HepG2 (cell line): ENCODE results near the gene TNS4. TPM values are rescaled to one million over a fixed set of nuclear protein-coding genes. Genes with fewer than 3 reads are reported as not detected.

ENCODE experiments used
- ATF6 ChIP-seq: sonication (generic); formaldehyde crosslinking; conservative IDR thresholded peaks from 2 replicates; pipeline ENCODE4 v1.4.0; 2020; ENCODE audit warnings: missing genetic modification reagents
- CBFB ChIP-seq: sonication (generic); formaldehyde crosslinking; IDR thresholded peaks from 2 replicates; pipeline ENCODE4 v1.4.0; 2020; ENCODE audit warnings: missing genetic modification reagents
- DMAP1 ChIP-seq: IDR thresholded peaks from 2 replicates; pipeline ENCODE4 v1.6.1; 2016
- FOXJ3 ChIP-seq: sonication (generic); formaldehyde crosslinking; IDR thresholded peaks from 2 replicates; pipeline ENCODE4 v1.4.0; 2020; ENCODE audit warnings: missing genetic modification reagents, mild to moderate bottlenecking, borderline replicate concordance
- GRHL1 ChIP-seq: sonication (generic); formaldehyde crosslinking; conservative IDR thresholded peaks from 2 replicates; pipeline ENCODE4 v1.8.0; 2022; ENCODE audit warnings: missing genetic modification reagents
- HOXA3 ChIP-seq: sonication (generic); formaldehyde crosslinking; IDR thresholded peaks from 2 replicates; pipeline ENCODE4 v1.5.0; 2020; ENCODE audit warnings: missing genetic modification reagents
- KAT8 ChIP-seq: IDR thresholded peaks from 2 replicates; pipeline ENCODE4 v1.6.1; 2016; ENCODE audit warnings: missing genetic modification reagents, missing compliant biosample characterization
- MATR3 ChIP-seq: sonication (generic); formaldehyde crosslinking; IDR thresholded peaks from 2 replicates; pipeline ENCODE4 v1.4.0; 2020; ENCODE audit warnings: missing genetic modification reagents
- MTF1 ChIP-seq: sonication (generic); formaldehyde crosslinking; IDR thresholded peaks from 2 replicates; pipeline ENCODE4 v1.5.0; 2020; ENCODE audit warnings: missing genetic modification reagents
- PAXIP1 ChIP-seq: sonication (generic); formaldehyde crosslinking; conservative IDR thresholded peaks from 2 replicates; pipeline ENCODE4 v1.4.0; 2020; ENCODE audit warnings: mild to moderate bottlenecking, missing genetic modification reagents, moderate library complexity
- PCBP2 ChIP-seq: fragments of 200-400 bp; formaldehyde crosslinking; optimal IDR thresholded peaks from 2 replicates; pipeline ENCODE3; 2018; ENCODE audit warnings: low read length, low read depth; ENCODE audit not compliant: poor library complexity, severe bottlenecking
- PHF20 ChIP-seq: sonication (generic); formaldehyde crosslinking; IDR thresholded peaks from 2 replicates; pipeline ENCODE4 v1.5.0; 2020; ENCODE audit warnings: mild to moderate bottlenecking, missing genetic modification reagents
- PREB ChIP-seq: sonication (generic); formaldehyde crosslinking; IDR thresholded peaks from 2 replicates; pipeline ENCODE4 v1.4.0; 2020; ENCODE audit warnings: missing genetic modification reagents
- SOX5 ChIP-seq: IDR thresholded peaks from 2 replicates; pipeline ENCODE4 v1.6.1; 2016; ENCODE audit warnings: borderline replicate concordance
- TCF7 ChIP-seq: sonication (generic); IDR thresholded peaks from 2 replicates; pipeline ENCODE4 v1.6.1; 2016; ENCODE audit warnings: antibody characterized with exemption, low read depth
- ZBTB3 ChIP-seq: sonication (generic); formaldehyde crosslinking; IDR thresholded peaks from 2 replicates; pipeline ENCODE4 v1.4.0; 2020; ENCODE audit warnings: low read depth, mild to moderate bottlenecking, moderate library complexity, missing genetic modification reagents, borderline replicate concordance
- ZC3H4 ChIP-seq: sonication (generic); formaldehyde crosslinking; IDR thresholded peaks from 2 replicates; pipeline ENCODE4 v1.4.0; 2020; ENCODE audit warnings: missing genetic modification reagents, borderline replicate concordance
- ZMYM2 ChIP-seq: sonication (generic); formaldehyde crosslinking; IDR thresholded peaks from 2 replicates; pipeline ENCODE4 v1.8.0; 2022; ENCODE audit warnings: mild to moderate bottlenecking, missing genetic modification reagents
- ZNF251 ChIP-seq: sonication (generic); formaldehyde crosslinking; IDR thresholded peaks from 2 replicates; pipeline ENCODE4 v1.9.0; 2021; ENCODE audit warnings: mild to moderate bottlenecking, missing genetic modification reagents
- ZNF331 ChIP-seq: sonication (generic); formaldehyde crosslinking; IDR thresholded peaks from 2 replicates; pipeline ENCODE4 v1.4.0; 2020; ENCODE audit warnings: missing genetic modification reagents
- ZNF552 ChIP-seq: sonication (generic); formaldehyde crosslinking; IDR thresholded peaks from 2 replicates; pipeline ENCODE4 v1.9.0; 2022; ENCODE audit warnings: missing genetic modification reagents, mild to moderate bottlenecking, borderline replicate concordance
- ZNF557 ChIP-seq: sonication (generic); formaldehyde crosslinking; IDR thresholded peaks from 2 replicates; pipeline ENCODE4 v1.4.0; 2020; ENCODE audit warnings: missing genetic modification reagents
- ZNF589 ChIP-seq: sonication (generic); formaldehyde crosslinking; conservative IDR thresholded peaks from 2 replicates; pipeline ENCODE4 v1.8.0; 2022; ENCODE audit warnings: mild to moderate bottlenecking, moderate library complexity, missing genetic modification reagents
- polyA plus RNA-seq, 8 experiments: library from polyadenylated mRNA; depleted of rRNA in 3 of 8; stranded (reverse) in 7 of 8; unstranded in 1 of 8; fragments of >200 nt; fragmentation: Illumina TruSeq in 4 of 8; extraction: Trizol in 4 of 8; gene quantifications; 2 replicates each; pipeline versions ENCODE4 v1.2.1 to v1.2.3, GENCODE V29; 2011 to 2016; ENCODE audit warnings: low read depth in 4 of 8, missing spikeins in 1 of 8, mixed read lengths in 1 of 8; ENCODE audit not compliant: insufficient read depth in 1 of 8
- total RNA-seq, 5 experiments: library from RNA; depleted of rRNA; stranded (reverse); fragments of >200 nt; fragmentation: Illumina TruSeq; extraction: Trizol; gene quantifications; 2 replicates each; pipeline ENCODE4 v1.2.3, GENCODE V29; 2016; ENCODE audit warnings: low read depth in 1 of 5

The TNS4 gene
- total and polyA plus RNA-seq, 2 of the 13 experiments (the other 11 are each of a cell fraction or from before 2014, with no cell fraction given) = 0.58 to 2.1 TPM

GRCh38 chr17:40548982-40549685 lies 47.7 kb upstream of the TNS4 start (continued):
- peak; percentile 95; the same call in 1 of the 2 replicates for TF ChIP-seq FOXJ3 (CRISPR knock-in tag)
- peak; percentile 93 for TF ChIP-seq HOXA3 (CRISPR knock-in tag)
- TF ChIP-seq ZNF557 = peak; percentile 40; the same call in 1 of the 2 replicates
- TF ChIP-seq PREB (CRISPR knock-in tag) = no peak
- no peak for TF ChIP-seq PCBP2
- TF ChIP-seq ZNF589 (CRISPR knock-in tag) = peak; percentile 86; the same call in 1 of the 2 replicates
- peak; percentile 75 for TF ChIP-seq CBFB (CRISPR knock-in tag)
- no peak for TF ChIP-seq MATR3 (CRISPR knock-in tag)
- TF ChIP-seq ZBTB3 (CRISPR knock-in tag) = 0 out of 2 replicates have a peak, but pooled peaks have one; percentile 53
- no peak for TF ChIP-seq GRHL1 (CRISPR knock-in tag)
- peak; percentile 96 for TF ChIP-seq PAXIP1 (CRISPR knock-in tag)
- TF ChIP-seq ZMYM2 (CRISPR knock-in tag) = peak; percentile 95
- TF ChIP-seq ZC3H4 (CRISPR knock-in tag) = no peak
- TF ChIP-seq ZNF251 = peak; percentile 37; the same call in 1 of the 2 replicates
- 0 out of 2 replicates have a peak, but pooled peaks have one; percentile 80 for TF ChIP-seq ATF6 (CRISPR knock-in tag)
- no peak for TF ChIP-seq MTF1 (CRISPR knock-in tag)
- peak; percentile 94 for TF ChIP-seq KAT8 (CRISPR knock-in tag)
- peak; percentile 94 for TF ChIP-seq SOX5 (CRISPR knock-in tag)
- TF ChIP-seq DMAP1 = peak; percentile 91
- TF ChIP-seq ZNF331 = peak; percentile 98
- TF ChIP-seq PHF20 (CRISPR knock-in tag) = peak; percentile 38; the same call in 1 of the 2 replicates
- peak; percentile 70; the same call in 1 of the 2 replicates for TF ChIP-seq ZNF552
- peak; percentile 83 for TF ChIP-seq TCF7
